Measurements from ENCODE around the gene DLG1.

DNA sequence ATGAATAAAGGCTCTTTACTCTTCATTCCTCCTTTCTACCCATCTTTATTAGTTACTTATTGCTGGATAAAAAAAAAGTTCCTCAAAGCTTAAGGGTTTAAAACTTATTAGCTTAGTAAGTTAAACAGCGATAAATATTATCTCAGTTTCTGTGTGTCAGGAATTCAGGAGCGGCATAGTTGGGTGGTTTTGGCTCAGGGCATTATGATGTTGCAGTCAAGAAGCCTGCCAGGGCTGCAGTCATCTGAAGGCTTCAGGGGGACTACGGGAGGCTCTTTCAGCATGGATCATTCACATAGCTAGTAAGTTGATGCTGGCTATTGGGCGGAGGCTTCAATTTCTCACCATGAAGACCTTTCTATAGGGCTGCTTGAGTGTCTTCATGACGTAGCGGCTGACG, 1.9 kb upstream of the DLG1 start:
- no peak for TF ChIP-seq POLR2AphosphoS5 (IDR thresholded peaks at IDR 0.05; ENCODE audit: insufficient read depth in 1 of 2, low read depth in 1 of 2)
- TF ChIP-seq, protein P1, sequence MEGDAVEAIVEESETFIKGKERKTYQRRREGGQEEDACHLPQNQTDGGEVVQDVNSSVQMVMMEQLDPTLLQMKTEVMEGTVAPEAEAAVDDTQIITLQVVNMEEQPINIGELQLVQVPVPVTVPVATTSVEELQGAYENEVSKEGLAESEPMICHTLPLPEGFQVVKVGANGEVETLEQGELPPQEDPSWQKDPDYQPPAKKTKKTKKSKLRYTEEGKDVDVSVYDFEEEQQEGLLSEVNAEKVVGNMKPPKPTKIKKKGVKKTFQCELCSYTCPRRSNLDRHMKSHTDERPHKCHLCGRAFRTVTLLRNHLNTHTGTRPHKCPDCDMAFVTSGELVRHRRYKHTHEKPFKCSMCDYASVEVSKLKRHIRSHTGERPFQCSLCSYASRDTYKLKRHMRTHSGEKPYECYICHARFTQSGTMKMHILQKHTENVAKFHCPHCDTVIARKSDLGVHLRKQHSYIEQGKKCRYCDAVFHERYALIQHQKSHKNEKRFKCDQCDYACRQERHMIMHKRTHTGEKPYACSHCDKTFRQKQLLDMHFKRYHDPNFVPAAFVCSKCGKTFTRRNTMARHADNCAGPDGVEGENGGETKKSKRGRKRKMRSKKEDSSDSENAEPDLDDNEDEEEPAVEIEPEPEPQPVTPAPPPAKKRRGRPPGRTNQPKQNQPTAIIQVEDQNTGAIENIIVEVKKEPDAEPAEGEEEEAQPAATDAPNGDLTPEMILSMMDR (IDR thresholded peaks at IDR 0.05): no peak
- TF ChIP-seq POLR2A (IDR thresholded peaks at IDR 0.05): no peak
